Measurements from ENCODE around the gene BCL2L12.
"Not testable (repeated sequence)": the region's sequence is repeated elsewhere in the genome, so short reads cannot be mapped to it uniquely, and the experiment has no call there.

The BCL2L12 gene

GRCh38 chr19:49718991-49719390 lies 53.3 kb downstream of the BCL2L12 start:
- Mint-ChIP-seq H3K4me3 (no peak overlapping the region), H3K9me3 (no peaks in the 10 kb centered on the region), H3K27ac (ENCODE audit: low read depth) (no peak overlapping the region), H3K36me3 (ENCODE audit: insufficient read depth) (peaks cover 6% of the 10 kb centered on the region), H3K27me3 (no peaks in the 10 kb centered on the region), H3K4me1 (peaks cover 7% of the 10 kb centered on the region)
- DNase-seq (ENCODE audit: low spot score in 2 of 2), result no peak
- ATAC-seq (replicated peaks; ENCODE audit: extremely low read depth, poor library complexity, severe bottlenecking), result no peak

GRCh38 chr19:49719420-49719819 lies 53.7 kb downstream of the BCL2L12 start:
- ATAC-seq (replicated peaks; ENCODE audit: extremely low read depth, poor library complexity, severe bottlenecking); H3K36me3 Mint-ChIP-seq (ENCODE audit: insufficient read depth); H3K4me1 Mint-ChIP-seq; H3K4me3 Mint-ChIP-seq; DNase-seq (ENCODE audit: low spot score in 2 of 2); H3K9me3 Mint-ChIP-seq; H3K27me3 Mint-ChIP-seq; H3K27ac Mint-ChIP-seq (ENCODE audit: low read depth): not testable (repeated sequence)

Measured in central memory CD8-positive, alpha-beta T cell (primary cell).